NCI-H345 (cell line): ENCODE results near the gene FPR1.

Experiments used
- DNase-seq: peaks from one replicate; lab custom pipeline; 2025; lab: John Stamatoyannopoulos, UW

FPR1 gene

DNA sequence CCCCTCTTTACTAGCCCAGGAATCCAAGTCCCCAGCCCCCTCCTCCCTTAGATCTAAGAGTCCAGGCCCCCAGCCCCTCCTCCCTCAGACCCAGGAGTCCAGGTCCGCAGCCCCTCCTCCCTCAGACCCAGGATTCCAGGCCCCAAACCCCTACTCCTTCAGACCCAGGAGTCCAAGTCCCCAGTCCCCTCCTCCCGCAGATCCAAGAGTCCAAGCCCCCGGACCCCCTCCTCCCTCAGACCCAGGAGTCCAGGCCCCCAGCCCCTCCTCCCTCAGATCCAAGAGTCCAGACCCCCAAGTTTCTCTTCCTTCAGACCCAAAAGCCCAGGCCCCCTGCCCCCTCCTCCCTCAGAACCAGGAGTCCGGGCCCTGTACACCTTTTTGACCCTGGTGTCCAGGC, 47.1 kb downstream of the FPR1 start:
- DNase-seq = no peak

DNA sequence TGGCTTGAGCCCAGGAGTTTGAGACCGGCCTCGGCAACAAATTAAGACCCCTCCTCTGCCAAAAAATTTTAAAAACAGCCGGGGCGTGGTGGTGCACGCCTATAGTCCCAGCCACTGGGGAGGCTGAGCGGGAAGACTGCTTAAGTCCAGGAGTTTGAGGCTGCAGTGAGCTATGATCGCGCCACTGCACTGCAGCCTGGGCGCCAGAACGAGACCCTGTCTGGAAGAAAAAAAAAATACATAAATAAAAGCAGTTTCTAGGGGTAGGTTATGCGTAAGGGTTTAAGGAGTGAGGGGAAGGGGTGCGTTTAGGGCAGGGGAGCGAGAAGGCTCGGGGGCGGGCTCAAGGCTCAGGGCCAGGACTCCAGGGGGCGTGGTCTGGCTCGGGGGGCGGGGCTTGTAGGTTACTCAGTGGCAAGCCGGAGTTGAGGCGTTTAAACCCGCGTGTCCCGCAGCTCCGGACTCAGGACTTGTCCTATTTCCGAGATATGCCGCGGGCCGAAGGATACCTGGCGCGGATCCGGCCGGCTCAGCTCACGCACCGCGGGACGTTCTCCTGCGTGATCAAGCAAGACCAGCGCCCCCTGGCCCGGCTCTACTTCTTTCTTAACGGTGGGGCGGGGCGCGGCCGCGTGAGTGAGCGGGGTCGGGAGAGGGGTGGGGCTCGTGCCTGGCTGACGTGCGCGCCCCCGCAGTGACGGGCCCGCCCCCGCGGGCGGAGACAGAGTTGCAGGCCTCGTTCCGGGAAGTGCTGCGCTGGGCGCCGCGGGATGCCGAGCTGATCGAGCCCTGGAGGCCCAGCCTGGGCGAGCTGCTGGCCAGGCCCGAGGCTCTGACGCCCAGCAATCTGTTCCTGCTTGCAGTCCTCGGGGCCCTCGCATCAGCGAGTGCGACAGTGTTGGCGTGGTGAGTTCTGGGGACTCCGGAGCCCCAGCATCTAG, 47.8 kb downstream of the FPR1 start:
- DNase-seq = no peak

DNA sequence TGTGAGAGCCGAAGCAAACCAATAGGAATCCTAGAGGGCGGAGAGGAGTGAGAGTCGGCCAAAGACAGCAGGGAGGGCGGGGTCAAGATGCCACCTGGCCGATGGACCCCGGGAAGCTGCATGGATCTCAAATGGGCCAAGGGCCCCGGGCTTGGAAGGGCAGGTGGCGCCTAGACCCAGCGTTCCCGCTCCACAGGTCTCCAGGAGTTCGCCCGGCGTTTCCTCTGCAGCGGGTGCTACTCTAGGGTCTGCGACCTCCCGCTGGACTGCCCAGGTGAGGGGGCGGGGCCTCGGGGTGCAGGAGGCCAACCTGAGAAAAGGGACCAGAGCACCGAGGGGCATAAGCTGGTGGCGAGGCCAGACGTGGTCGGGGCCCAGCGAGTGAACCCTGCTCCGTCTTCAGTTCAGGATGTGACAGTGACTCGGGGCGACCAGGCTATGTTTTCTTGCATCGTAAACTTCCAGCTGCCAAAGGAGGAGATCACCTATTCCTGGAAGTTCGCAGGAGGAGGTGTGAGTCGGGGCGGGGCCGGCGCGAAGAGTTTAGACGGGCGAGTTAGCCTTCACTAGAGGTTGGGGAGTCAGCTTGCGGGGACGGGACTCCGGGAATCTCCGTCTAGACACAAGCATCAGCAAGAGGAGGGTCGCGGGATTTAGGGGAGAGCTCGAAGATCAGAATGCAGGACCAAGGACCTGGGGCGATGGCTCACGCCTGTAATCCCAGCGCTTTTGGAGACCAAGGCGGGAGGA, 48.7 kb downstream of the FPR1 start:
- DNase-seq = no peak

DNA sequence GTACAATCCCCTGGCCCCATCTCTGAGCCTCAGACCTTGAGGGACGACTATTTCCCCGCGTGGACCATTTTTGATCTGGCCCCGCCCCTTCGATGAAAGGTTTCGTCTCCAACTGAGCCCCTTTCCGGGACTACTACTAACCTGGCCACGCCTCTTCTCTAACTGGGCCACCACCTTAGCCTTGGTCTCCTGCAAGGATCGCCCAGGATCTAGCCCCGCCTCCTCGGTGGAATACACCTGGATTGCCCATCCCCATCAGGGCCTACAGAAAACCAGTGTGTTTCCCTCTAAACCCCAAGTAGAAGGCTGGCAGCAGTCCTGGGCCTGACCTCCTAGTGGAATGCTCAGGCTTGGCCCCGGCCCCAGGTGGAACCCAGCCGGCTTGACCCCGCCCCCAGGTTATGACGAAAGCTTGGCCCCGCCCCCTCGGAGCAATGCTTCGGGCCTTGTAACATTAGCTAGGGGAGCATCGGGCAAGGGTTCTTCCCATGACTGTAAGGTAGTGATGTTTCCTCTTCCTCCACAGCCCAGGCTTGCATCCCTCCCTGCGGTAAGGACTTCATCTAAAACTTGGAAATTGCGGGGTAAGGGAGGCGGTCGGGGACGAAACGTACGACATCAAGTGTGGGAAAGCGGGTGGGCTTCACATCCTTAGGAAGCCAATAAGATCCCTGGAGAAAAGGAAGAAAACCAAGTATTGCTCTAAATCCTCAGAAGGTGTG, 49.4 kb downstream of the FPR1 start:
- DNase-seq = no peak

DNA sequence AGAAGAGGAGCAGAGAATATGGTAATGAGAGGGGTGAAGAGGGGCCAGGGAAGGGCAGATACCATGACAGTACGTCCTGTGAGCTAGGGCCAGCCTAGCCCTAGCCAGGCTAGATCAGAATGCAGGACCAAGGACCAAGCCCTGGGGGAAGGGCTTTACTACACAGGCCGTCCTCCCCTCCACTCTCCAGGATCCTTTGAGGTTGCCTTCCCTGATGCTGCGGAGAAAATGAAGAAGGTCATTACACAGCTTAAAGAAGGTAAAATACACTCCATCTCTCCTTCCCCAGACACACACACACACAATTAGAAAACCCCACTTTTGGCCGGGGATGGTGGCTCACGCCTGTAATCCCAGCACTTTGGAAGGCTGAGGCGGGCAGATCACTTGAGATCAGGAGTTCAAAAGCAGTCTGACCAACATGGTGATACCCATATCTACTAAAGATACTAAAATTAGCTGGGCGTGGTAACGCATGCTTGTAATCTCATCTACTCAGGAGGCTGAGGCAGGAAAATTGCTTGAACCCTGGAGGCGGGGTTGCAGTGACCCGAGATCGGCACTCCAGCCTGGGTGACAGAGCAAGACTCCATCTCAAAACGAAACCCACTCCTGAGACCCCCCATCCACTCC, 50.1 kb downstream of the FPR1 start:
- no peak for DNase-seq

DNA sequence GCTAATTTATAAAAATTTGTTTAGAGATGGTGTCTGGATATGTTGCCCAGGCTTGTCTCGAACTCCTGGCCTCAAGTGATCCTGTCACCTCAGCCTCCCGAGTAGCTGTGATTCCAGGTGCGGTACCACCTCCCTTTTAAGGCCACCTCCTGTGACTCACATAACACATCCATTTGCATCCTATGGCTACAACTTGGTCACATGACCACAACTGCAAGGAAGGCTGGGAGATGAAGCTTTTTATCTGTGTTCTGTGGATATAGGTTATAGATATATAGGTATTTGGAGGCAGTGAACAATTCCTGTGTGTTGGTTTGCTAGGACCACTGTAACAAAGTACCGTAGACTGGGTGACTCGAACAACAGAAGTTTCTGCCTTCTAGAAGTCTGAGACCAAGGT, 52.5 kb downstream of the FPR1 start:
- DNase-seq = no peak

DNA sequence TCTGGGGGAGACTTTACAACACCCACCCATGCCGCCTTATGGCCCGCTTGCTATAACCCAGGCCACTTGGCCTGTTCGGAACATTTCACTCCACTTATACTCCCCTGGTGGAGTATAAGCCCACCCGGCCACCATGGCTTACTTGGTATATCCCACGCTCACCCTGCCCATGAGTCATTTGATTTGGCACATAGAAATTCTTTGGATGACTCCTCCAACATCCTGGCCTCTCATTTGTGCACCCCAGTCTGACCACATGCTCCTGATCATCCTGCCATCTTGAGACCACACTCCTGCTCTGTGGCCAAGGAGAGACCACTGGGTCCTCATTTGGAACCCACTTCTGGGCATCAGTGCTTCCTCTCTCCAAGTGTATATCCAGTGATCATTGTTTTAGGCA, 53.4 kb downstream of the FPR1 start:
- no peak for DNase-seq

DNA sequence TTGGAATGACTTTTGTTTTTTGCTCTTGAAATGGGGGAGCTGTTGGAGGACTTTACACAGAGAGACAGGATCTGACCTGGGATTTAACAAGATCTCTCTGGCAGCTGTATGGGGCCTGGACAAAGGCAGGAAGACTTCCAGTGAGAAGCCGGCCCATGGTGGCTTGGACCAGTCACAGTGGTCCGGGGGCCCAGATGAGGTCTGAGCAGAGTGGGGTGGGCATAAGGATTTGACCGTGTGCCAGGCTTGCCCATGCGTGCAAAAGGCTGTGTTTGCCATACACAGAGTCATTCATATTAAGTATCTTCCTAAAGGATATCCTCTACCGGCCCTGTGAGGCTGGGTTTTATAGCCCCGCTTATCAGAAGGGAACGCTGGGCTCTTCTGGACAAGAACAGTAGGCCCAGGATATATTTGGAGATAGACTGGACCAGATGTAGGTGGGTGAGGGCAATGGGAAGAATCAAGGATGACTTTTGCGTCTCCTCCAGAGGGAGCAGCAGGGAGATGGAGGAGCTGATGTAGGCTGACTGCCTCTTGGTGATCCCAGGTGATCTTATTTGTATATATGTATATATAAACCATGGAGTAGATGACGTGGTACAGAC, 54.4 kb downstream of the FPR1 start:
- no peak for DNase-seq

DNA sequence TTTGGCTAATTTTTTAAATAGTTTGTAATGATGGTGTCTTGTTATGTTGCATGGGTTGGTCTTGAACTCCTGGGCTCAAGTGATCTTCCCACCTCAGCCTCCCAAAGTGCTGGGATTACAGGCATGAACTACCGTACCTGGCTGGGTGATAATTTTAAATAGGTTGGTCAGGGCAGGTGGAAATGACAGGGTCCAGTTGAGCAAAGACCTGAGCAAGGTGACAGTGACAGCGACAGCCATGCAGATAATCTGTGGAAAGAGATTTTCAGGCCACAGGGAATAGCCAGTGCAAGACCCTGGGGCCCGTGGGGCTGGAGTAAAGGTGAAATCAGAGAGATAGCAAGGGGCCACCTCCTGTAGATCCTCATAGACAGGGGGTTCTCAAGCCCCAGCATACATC, 55.1 kb downstream of the FPR1 start:
- DNase-seq = no peak
